SKM-1 (cell line): ENCODE results near the gene MLST8.

Experiments
- DNase-seq: peaks from one replicate; lab custom pipeline; 2025; ENCODE audit not compliant: unreplicated experiment; lab: John Stamatoyannopoulos, UW

Gene MLST8

DNA sequence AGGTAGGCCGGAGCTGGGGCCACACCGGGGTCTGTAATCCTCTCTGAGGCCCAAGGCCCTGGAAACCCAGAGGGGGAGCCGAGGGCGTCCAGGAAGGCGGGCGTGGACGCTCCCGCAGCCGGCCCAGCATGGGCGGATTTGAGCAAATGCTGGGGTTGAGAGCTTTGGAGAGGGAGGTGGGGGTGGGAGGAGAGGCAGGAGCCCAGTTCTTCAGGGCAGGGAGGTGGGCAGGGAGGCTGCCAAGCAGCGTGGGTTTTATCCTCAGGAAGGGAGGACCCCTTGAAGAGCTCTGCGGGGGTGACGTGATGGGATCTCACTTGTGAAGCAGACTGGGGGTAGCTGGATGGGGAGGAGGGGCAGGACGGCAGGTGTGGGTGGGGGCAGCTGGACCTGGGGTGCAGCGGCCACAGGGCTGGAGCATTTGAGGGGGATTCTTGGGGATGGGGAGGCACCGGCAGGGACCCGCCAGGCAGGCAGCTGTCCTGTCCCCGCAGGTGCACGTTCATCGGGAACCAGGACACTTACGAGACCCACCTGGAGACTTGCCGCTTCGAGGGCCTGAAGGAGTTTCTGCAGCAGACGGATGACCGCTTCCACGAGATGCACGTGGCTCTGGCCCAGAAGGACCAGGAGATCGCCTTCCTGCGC, 32.4 kb upstream of the MLST8 start:
- no peak for DNase-seq

DNA sequence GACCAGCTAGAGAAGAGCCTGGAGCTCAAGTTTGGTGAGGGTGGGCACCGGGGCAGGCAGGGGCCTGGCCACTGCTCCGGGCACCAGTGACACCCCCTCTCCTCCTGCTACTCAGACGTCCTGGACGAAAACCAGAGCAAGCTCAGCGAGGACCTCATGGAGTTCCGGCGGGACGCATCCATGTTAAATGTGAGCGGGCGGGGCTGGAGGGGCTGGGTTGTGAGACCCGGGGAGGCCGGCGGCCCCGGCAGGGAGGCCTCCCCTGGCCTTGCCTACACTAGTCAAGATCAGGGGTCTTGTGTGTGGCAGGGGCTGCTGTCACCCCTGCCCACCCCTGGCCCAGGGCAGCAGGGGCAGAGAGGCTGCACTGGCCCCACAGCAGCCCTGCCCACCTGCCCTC, 31.9 kb upstream of the MLST8 start:
- DNase-seq: no peak

DNA sequence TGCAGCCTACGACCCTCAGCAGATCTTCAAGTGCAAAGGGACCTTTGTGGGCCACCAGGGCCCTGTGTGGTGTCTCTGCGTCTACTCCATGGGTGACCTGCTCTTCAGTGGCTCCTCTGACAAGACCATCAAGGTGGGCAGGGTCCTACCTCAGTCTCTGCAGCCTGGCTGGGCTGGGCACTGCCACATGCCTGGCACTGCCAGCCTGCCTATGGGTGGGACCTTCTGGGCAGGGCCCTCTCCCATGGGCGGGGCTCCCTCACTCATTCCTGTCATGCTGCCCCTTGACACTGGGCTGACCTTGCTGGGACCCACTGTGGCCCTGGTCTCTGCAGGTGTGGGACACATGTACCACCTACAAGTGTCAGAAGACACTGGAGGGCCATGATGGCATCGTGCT, 31.3 kb upstream of the MLST8 start:
- no peak for DNase-seq

DNA sequence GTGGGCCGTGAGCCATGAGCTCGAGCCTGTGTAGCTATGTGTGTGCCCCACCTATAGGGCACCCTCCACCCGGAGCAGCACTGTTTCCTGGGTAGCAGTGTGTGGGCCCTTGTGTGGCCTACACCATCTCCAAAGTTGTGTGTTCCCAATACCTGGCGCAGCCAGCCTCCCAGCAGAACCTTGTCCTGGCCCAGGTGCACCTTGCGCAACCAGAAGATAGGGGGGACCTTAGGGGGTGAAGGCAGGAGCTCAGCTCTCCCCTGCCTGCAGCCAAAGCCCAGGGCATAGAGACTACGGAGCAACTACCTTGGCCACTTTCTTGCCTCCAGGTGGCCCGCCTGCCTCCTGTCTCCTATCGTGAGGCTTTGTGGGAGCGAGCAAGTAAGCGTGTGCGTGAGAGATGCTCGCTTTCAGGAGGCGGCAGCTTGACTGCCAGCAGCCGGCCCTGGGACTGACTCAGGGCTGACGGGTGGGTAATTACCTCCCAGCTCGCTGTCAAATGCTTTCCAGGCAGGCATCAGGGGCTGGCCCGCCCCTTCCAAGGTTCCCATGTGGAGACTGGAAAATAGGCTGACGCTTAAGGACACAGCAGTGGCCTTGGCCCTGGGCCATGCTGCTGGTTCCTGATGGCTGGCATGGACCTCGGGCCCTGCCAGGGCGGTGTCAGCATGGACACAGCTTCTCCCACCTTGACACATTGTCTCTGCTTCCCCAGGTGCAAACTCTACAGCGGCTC, 30.7 kb upstream of the MLST8 start:
- DNase-seq: no peak

DNA sequence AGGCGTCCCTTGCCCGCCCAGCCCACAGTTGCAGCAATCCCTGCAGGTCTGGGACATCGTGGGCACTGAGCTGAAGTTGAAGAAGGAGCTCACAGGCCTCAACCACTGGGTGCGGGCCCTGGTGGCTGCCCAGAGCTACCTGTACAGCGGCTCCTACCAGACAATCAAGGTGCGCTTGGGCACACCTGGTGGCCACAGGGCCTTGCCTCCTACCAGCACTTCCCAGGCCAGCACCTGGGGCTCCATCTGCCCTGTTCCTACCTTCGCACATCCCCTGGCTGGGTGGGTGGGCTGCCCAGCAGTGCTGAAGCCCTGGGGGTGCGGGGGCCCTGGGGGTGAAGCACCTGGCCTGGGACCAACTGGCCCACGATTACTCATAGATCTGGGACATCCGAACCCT, 29.8 kb upstream of the MLST8 start:
- DNase-seq: no peak

DNA sequence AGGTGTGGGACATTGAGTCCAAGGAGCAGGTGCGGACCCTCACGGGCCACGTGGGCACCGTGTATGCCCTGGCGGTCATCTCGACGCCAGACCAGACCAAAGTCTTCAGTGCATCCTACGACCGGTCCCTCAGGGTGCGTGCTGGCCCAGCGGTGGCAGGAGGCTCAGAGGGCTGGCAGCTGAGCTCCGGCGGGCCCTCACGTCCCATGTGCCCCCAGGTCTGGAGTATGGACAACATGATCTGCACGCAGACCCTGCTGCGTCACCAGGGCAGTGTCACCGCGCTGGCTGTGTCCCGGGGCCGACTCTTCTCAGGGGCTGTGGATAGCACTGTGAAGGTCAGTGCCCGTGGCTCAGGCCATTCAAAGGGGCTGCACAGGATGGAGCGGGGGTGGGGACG, 29.2 kb upstream of the MLST8 start:
- no peak for DNase-seq

DNA sequence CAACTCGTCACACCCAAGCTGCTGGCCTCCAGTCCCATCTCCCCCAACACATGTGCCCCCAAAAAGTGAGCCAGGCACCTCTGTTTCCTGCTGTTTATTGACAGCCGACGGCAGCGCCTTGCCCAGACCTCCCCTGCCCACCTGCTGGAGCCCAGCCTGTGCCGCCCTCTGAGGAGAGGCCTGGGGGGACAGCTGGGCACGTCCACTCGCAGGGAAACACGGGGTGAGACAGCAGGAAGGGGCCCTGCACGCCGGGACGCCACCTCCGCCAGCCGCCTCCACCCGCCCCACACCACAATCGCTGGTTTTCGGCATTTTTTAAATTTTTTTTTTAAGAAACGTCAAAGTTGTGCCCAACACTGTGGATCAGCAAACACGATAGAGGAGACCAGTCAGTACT, 28.2 kb upstream of the MLST8 start:
- DNase-seq: no peak

DNA sequence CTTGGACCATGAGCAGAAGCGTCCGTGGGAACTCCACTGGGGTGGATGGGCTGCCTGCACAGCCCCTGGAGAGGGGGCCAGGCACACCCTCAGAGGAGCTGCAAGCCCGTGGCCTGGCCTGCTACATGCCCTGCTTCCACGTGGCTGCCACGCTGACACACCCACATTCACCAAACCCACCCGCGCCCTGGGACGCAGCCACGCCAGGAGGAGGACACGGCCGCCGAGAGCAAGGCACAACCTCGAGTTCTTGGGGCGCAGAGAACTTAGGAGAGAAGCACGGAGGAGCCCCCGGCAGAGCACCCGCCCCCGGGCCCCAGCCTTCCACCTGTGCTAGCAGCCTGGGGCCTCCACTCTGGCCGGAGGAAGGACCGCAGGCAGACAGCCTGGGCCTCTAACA, 27.7 kb upstream of the MLST8 start:
- DNase-seq: no peak

DNA sequence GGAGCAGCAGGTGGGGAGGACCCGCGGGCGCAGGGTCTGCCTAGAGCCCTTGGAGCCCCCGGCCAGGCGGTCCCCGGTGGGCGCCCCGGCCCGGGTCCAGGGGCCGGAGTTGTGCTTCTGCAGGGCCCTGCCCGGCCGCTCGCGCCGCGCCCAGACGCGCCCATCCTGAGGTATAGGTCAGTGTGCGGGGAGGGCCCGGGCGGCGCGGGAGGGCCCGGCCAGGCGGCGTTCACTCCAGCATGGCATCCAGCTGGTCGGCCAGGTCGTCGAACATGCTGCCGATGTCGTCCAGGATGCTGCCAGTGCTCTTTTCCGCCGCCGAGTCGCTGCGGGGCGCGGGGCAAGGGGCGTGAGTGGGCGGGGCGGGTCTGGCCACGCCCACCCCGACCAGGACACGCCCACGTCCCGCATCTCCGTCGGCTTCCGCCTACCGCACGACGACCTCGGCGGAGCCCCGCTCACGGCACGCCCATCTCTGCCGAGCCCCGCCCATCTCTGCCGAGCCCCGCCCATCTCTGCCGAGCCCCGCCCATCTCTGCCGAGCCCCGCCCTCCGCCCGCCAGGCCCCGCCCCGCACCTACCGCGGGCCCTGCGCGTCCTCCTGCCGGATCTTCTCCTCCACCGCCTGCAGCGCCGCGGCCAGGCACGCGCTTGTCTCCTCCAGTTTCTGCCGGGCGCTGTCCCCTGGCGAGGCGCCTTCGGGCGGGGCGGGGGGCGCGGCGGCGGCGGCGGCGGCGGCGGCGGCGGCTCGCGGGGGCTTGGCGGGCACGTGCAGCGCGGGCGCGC, 26.7 kb upstream of the MLST8 start:
- no peak for DNase-seq

DNA sequence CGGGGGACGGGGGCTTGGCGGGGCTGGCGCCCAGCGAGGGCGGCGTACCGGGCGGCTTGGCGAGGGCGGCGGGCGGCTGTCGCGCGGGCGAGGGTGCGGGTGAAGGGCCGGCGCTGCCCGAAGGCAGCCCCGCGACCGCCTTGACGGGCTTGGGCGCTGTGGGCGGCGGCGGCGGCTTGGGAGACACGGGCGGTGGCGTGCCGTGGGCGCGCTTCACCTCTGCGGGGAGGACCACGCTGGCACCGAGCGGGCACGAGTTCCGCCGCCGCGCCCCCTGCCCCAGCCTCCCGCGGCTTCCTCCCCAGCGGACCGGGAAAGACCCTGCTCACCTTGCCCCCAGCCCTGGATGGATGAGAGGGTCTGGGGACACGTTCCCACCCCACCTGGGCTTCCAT, 26.1 kb upstream of the MLST8 start:
- DNase-seq: no peak

DNA sequence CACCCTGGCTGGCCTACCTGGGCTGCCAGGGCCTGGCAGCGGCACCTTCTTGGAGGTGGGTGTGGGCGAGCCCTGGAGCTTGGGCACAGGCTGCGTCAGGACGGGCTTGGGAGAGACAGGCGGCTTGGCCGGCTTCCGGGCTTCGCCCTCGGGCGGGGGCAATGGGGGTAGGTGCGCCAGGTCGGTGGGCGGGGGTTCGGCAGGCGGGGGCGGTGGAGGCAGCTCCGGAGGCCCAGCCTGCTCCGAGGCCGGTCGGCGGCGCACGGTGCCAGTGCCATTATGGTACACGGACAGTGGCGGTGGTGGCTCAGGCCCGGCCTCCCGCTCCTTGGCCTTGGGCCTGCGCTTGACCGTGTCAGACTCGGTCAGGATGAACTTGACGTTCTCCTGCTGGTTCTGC, 25.7 kb upstream of the MLST8 start:
- DNase-seq: no peak

DNA sequence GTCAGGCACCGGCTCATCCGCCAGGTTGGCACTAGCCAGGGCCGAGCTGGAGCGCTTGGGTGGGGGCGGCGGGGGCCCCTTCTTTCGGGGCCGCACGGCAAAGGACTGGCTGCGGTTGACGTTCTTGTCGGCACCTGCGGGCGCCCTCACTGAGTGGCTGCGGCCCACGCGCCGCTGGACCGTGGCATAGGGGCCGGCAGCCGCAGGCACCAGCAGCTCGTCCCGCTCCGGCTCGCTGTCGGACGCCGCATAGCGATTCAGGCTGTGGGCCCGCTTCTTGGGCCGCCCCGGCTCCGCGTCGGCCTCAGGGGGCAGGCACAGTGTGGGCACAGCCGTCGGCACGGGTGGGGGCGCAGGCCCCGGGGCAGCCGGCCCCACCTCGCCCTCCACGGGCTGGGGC, 24.8 kb upstream of the MLST8 start:
- DNase-seq: no peak

DNA sequence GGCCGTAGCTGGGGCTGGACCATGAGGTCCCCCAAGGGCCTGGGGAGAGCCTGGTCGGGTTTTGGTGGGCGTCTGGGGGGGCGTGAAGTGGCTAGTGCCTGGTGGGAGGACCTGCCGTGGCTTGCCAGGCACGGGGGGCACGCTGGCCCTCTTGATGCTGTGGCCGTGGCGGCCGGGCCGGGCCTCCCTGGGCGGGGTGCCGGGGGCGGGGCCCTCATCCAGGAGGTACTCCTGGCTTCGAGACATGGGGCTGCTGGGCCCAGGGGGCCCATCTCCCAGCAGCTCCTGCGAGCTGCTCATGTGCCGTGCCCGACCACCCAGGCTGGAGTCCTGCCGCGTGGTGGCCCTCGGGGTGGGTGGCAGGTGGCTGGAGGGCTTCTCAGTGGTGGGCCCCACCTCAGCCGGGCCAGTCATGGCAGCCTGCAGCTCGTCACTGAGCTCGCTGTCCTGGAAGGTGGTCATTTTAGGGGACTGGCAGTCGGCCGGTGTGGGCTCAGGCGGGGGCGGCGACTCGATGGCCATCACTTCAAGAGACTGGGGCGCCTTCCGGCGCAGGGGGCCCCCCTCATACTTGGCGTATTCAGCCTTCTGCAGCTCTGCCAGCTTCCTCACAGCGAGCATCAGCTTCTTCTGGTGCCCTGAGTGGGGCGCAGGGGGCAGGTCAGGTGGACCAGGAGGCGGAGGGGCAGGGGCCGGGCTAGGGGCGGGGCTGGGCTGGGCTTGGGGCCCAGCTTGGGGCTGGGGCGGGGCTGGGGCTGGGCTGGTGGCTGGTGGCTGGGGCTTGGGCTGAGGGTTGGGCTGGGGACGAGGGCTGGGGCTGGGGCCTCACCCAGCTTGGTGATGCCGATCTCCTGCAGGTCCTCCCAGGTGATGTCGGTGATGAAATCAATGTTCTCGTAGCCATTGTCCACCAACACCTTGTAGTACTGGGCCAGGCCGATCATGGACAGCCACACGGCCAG, 24.0 kb upstream of the MLST8 start:
- no peak for DNase-seq

DNA sequence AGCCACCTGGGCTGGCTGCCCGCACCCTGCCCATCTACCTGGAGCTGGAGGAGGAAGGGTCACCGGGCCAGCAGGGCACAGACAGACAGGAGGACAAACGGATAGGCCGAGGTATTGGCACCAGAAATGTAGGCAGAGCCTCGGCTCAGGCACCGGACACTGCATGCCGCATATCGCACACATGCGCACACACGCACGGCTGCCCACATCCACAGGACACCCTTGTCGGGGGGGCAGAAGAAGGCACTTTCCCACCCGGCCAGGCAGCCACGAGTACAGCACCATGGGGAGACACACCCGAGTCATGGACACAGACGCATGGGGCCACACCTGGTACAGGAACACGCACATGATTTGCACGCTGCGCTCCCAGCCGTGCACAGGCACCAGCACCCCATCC, 23.3 kb upstream of the MLST8 start:
- DNase-seq: no peak

DNA sequence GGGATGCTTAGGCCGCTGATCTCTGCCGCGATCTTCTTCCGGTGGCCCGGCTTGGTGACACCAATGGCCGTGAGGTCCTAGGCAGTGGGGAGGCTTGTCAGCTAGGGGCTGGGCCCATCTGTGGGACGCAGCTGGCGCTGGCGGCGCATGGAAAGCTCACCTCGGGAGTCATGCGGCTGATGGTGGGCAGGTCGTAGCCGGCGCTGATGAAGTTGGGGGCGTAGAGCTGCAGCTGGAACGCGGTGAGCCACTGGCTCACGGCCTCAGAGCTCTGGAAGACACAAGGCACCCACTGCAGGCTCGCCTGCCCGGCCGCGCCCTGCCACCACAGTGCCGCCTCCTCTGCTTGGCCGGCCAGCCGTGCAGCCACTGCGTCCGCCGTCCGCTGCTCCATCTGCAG, 21.6 kb upstream of the MLST8 start:
- no peak for DNase-seq

DNA sequence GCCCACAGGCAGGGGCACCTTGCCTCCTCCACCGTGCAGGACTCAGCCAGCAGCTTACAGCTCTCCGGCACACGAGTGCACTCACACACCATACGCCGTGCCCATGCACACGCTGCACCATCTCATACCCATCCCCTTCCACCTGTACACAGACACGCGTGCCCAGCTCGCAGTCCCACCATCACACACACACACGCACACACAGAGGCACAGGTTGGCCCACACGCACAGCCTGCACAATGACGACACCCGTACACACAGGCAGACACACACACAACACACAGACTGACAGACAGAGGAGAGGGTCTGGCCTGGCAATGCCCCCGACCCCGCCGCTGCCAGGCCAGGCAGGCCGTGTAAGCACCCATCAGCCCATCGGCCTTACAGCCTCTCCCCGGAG, 20.9 kb upstream of the MLST8 start:
- no peak for DNase-seq

DNA sequence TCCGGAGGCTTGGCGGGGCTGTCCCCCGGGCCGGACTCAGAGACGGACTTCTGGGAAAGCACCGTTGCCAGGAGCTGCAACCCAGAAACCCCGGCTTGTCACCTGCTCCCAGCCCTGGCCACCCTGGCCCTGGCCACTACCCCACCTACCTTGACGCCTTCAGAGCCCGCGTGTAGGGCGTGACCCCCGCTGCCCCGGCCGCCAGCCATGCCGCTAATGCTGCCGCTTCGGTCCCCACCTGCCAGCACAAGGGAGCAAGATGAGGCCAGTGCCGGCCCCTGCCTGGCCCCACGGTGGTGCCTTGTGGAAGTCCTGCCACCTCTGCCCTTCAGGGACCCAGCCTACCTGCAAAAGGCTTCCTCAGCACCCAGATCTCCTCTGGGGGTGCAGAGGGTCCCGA, 20.3 kb upstream of the MLST8 start:
- DNase-seq: no peak

DNA sequence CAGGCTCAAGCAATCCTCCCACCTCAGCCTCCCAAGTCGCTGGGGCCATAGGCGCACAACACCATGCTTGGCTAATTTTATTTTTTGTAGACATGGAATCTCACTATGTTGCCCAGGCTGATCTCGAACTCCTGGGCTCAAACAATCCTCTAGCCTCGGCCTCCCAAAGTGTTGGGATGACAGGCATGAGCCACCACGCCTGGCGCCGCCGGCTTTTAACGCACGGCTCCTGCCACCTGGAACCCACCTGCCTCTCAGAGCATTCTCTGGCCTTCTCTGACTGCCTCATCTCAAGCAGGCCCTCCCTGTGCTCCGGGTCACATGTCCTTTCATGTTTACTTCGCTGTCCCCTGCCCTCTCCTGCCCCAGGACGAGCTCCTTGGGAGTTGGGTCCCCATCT, 19.2 kb upstream of the MLST8 start:
- no peak for DNase-seq

DNA sequence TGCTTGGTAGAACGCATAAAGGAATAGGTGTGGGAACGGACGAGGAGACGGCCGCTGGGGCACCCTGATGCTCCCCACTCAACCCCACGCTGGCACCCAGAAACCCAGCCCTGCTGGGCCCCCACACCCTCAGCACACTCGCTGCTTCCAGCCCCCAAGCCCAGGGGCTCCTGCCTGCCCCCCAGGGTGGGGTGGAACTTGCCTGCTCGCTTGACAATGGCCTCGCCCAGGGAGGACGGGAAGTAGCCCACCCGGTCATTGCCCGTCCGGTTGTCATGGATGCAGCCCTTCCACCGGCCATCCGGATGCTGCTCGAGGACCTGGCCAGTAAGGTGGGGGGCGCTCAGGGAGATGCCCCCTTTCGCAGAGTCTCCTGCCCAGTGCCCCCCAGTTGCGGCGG, 18.7 kb upstream of the MLST8 start:
- no peak for DNase-seq

DNA sequence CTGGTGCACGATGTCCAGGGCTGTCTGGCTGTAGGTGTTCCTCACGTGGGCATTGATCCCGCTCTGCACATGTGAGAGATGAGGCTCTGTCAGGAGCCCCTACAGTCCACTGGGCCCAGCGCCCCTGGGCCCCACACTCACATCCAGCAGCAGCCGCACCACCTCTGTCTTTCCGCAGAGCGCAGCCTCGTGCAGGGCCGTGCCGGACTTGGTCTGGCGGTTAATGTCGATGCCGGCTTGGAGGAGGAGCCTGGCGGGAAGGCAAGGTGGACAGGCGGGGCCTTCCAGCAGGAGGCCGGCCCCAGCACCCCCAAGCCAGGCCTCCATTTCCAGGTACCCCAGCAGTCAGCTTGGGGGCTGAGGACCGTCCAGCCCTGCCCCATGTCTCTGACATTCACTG, 18.0 kb upstream of the MLST8 start:
- no peak for DNase-seq

DNA sequence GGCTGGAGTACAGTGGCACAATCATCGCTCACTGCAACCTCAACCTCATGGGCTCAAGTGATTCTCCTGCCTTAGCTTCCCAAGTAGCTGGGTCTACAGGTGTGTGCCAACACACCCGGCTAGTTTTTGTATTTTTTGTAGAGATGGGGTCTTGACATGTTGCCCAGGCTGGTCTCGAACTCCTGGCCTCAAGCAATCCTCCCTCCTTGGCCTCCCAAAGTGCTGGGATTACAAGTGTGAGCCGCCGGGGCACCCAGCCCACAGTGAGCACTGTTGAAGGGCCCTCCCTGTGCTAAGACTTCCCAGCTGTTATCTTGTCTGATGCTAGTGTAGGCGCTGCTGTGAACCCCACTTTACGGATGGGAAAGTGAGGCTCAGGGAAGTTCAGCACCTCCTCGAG, 16.9 kb upstream of the MLST8 start:
- no peak for DNase-seq
